ENCODE results near the gene NKAIN4.
"Not testable (repeated sequence)": the region's sequence is repeated elsewhere in the genome, so short reads cannot be mapped to it uniquely, and the experiment has no call there.

NKAIN4 gene

GRCh38 chr20:63235399-63235983 lies 18.8 kb downstream of the NKAIN4 start, which contains the start of gene BIRC7:
Gene BIRC7, plus strand, starts transcription at chr20:63235905. Its CDS starts 192 bp downstream, at chr20:63236097.
- no peak for DNase-seq

GRCh38 chr20:63234693-63235398 lies 19.4 kb downstream of the NKAIN4 start:
- DNase-seq, result no peak

GRCh38 chr20:63233924-63234323 lies 20.3 kb downstream of the NKAIN4 start:
- DNase-seq, result no peak

GRCh38 chr20:63233061-63233344 lies 21.3 kb downstream of the NKAIN4 start:
- DNase-seq, result no peak

- DNase-seq, result no peak
Measured at GRCh38 chr20:63232235-63233060, 21.8 kb downstream of the NKAIN4 start.

- no peak for DNase-seq
Measured at GRCh38 chr20:63230800-63231268, 23.4 kb downstream of the NKAIN4 start.

- DNase-seq, result no peak
Measured at GRCh38 chr20:63228806-63229205, 25.5 kb downstream of the NKAIN4 start.

- no peak for DNase-seq
Measured at GRCh38 chr20:63227260-63227659, 27.0 kb downstream of the NKAIN4 start.

GRCh38 chr20:63226042-63226943 lies 28.0 kb downstream of the NKAIN4 start:
- DNase-seq, result no peak

GRCh38 chr20:63225082-63225454 lies 29.2 kb downstream of the NKAIN4 start:
- DNase-seq, result no peak

GRCh38 chr20:63224412-63225081 lies 29.7 kb downstream of the NKAIN4 start:
- no peak for DNase-seq

GRCh38 chr20:63223826-63224207 lies 30.4 kb downstream of the NKAIN4 start:
- no peak for DNase-seq

GRCh38 chr20:63223121-63223825 lies 31.0 kb downstream of the NKAIN4 start:
- no peak for DNase-seq

GRCh38 chr20:63222541-63222940 lies 31.7 kb downstream of the NKAIN4 start:
- no peak for DNase-seq

- DNase-seq, result not testable (repeated sequence)
Measured at GRCh38 chr20:63221400-63222053, 32.7 kb downstream of the NKAIN4 start.

GRCh38 chr20:63220696-63221399 lies 33.4 kb downstream of the NKAIN4 start:
- DNase-seq, result no peak

- no peak for DNase-seq
Measured at GRCh38 chr20:63219866-63220521, 34.3 kb downstream of the NKAIN4 start.

- DNase-seq, result no peak
Measured at GRCh38 chr20:63219447-63219821, 34.8 kb downstream of the NKAIN4 start.

- no peak for DNase-seq
Measured at GRCh38 chr20:63218701-63219446, 35.4 kb downstream of the NKAIN4 start.

Data from NCI-H1417 treated with DMSO at 0.1 percent for 48 hours (cell line).